Esophagus squamous epithelium (tissue), 4 donors: Measurements from ENCODE around the gene KDM5C.

Experiments
- POLR2A ChIP-seq, 4 donors: fragments of 450-650 bp; IDR thresholded peaks; one replicate each; pipeline ENCODE4 v1.6.1; 2017; ENCODE audit warnings: antibody characterized with exemption in 4 of 4, mild to moderate bottlenecking in 4 of 4, moderate library complexity in 3 of 4
- TF ChIP-seq, protein P1 (sequence below), 6 experiments: fragments of 450-650 bp in 4 of 6; fragments of 200-600 bp in 2 of 6; sonication (generic) in 2 of 6; IDR thresholded peaks; one replicate each; pipeline ENCODE4 v1.5.1; 2016 to 2019; ENCODE audit warnings: antibody characterized with exemption in 6 of 6, mild to moderate bottlenecking in 4 of 6, moderate library complexity in 4 of 6

DNA sequence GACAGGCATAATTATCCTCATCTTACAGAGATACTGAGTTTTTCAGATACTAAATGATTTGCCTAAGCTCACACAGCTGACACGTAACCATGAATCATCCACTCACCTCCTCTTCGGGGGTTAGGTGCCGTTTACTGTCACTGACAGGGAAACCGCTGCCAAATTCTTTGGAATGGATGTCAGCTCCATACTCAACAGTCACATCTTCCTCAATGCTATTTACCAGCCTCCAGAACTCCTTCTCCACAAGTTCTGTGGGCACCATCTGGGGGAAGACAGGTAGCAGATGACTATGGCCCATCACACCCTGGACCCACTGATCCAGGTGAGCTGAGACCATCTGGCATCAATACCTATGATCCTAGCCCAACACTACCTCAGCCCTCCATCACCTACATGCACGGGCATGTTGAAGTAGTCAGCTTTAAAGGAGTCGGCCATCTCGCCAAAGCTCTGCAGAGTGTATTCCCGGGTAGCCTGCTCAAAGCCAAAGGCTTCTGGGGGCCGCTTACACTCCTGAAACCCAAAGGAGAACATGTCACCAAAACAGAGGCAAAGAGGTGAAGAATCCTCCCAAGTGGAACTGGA is 13.5 kb downstream of the KDM5C start:
- no peak for TF ChIP-seq POLR2A (IDR thresholded peaks at IDR 0.05)
- TF ChIP-seq, protein P1, sequence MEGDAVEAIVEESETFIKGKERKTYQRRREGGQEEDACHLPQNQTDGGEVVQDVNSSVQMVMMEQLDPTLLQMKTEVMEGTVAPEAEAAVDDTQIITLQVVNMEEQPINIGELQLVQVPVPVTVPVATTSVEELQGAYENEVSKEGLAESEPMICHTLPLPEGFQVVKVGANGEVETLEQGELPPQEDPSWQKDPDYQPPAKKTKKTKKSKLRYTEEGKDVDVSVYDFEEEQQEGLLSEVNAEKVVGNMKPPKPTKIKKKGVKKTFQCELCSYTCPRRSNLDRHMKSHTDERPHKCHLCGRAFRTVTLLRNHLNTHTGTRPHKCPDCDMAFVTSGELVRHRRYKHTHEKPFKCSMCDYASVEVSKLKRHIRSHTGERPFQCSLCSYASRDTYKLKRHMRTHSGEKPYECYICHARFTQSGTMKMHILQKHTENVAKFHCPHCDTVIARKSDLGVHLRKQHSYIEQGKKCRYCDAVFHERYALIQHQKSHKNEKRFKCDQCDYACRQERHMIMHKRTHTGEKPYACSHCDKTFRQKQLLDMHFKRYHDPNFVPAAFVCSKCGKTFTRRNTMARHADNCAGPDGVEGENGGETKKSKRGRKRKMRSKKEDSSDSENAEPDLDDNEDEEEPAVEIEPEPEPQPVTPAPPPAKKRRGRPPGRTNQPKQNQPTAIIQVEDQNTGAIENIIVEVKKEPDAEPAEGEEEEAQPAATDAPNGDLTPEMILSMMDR (IDR thresholded peaks at IDR 0.05), result no peak
